HUES6 (cell line): Measurements from ENCODE around the gene SMIM30.
"Not testable (repeated sequence)": the region's sequence is repeated elsewhere in the genome, so short reads cannot be mapped to it uniquely, and the experiment has no call there.

Experiments used
- H3K27ac ChIP-seq: 2 replicates; pipeline ENCODE4 v1.7.0; 2013; ENCODE audit warnings: low read depth, mild to moderate bottlenecking, low read length, inconsistent platforms
- H3K27me3 ChIP-seq: 2 replicates; pipeline ENCODE4 v1.6.1; 2013; ENCODE audit warnings: low read length; ENCODE audit not compliant: control insufficient read depth, insufficient read depth
- H3K36me3 ChIP-seq: 2 replicates; pipeline ENCODE4 v1.6.1; 2013; ENCODE audit warnings: low read length; ENCODE audit not compliant: control insufficient read depth, insufficient read depth
- H3K4me1 ChIP-seq: 2 replicates; pipeline ENCODE4 v1.6.1; 2013; ENCODE audit warnings: low read length; ENCODE audit not compliant: control insufficient read depth, insufficient read depth
- H3K4me3 ChIP-seq: 2 replicates; pipeline ENCODE4 v1.5.1; 2013; ENCODE audit warnings: low read depth, low read length
- H3K9ac ChIP-seq: one replicate; pipeline ENCODE4 v1.6.1; 2013; ENCODE audit warnings: mild to moderate bottlenecking, low read length
- H3K9me3 ChIP-seq: 2 replicates; pipeline ENCODE4 v1.6.1; 2013; ENCODE audit warnings: low read depth, low read length; ENCODE audit not compliant: control insufficient read depth, insufficient read depth

The SMIM30 gene

DNA sequence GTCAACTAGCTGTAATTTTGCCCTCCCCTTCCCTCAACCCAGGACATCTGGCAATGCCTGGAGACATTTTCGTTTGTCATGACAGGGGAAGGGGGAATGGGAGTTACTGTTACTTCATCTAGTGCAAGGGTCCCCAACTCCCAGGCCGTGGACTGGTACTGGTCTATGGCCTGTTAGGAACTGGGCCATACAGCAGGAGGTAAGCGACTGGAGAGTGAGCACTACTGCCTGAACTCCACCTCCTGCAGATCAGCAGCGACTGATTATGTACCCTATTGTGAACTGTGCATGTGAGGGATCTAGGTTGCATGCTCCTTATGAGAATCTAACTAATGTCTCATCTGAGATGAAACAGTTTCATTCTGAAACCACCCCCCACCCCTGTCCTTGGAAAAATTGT lies 22.6 kb upstream of the SMIM30 start:
- Histone ChIP-seq H3K36me3 (no peaks in the 10 kb centered on the region), H3K9ac (no peak overlapping the region), H3K27ac (no peak overlapping the region), H3K9me3 (no peaks in the 10 kb centered on the region), H3K4me3 (no peak overlapping the region), H3K4me1 (0 out of 2 replicates have a peak, but pooled peaks cover 2% of the 10 kb centered on the region), H3K27me3 (no peaks in the 10 kb centered on the region)

DNA sequence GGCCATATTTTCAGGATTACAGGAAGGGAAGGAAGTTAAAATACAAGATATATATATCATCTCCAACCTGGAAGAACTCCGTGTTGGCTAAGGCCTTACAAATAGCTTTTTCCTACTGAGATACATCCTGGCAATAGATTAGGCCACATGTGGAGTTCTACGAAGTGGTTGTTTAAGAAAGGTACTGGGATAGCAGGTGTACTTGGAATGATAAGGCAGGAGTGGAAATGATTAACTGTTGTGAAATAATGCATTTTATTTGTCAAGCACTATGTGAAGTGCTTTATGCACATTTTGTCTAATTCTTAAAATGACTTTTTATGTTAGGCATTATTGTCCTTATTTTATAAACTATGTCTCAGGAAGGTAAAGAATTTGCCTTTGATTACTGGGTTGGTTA lies 18.9 kb upstream of the SMIM30 start:
- Histone ChIP-seq H3K27ac (no peak overlapping the region), H3K4me3 (no peak overlapping the region), H3K36me3 (no peaks in the 10 kb centered on the region), H3K27me3 (no peaks in the 10 kb centered on the region), H3K9me3 (no peaks in the 10 kb centered on the region), H3K9ac (no peak overlapping the region), H3K4me1 (no peaks in the 10 kb centered on the region)

DNA sequence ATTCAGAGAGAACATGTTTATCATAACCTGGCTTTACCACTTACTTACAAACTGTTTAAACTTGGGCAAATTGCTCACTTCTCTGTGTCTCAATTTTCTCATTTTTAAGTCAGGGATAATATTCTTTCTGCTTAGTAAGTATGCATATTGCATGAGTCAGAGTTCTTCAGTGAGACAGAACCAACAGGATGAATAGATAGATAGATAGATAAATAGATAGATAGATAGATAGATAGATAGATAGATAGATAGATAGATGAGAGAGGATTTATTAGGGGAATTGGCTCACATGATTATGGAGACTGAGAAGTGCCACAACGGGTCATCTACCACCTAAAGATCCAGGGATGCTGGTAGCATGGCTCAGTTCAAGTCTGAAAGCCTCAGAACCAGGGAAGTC lies 15.7 kb upstream of the SMIM30 start:
- Histone ChIP-seq H3K27ac (no peak overlapping the region), H3K36me3 (no peaks in the 10 kb centered on the region), H3K4me3 (no peak overlapping the region), H3K9ac (no peak overlapping the region), H3K9me3 (no peaks in the 10 kb centered on the region), H3K4me1 (no peaks in the 10 kb centered on the region), H3K27me3 (no peaks in the 10 kb centered on the region)

DNA sequence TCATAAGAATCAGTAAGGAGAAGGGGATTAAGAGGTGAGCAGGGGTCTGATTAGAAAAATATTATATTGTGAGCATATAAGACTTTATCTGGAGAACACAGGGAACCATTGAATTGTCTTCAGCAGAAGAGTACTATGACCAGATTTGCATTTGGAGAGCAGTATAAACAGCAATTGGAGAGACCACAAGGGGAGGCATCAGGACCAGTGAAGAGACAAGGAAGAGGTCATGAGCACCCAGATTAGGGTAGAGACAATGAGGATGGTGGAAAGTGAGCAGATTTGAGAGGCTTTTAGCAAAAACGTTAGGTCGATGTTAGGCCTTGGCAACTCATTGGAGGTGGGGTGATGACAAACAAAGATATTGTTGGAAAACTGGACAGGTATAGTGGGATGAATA lies 13.0 kb upstream of the SMIM30 start:
- Histone ChIP-seq H3K27me3 (no peaks in the 10 kb centered on the region), H3K36me3 (no peaks in the 10 kb centered on the region), H3K4me1 (no peaks in the 10 kb centered on the region), H3K9me3 (no peaks in the 10 kb centered on the region), H3K9ac (no peak overlapping the region), H3K4me3 (no peak overlapping the region), H3K27ac (no peak overlapping the region)

DNA sequence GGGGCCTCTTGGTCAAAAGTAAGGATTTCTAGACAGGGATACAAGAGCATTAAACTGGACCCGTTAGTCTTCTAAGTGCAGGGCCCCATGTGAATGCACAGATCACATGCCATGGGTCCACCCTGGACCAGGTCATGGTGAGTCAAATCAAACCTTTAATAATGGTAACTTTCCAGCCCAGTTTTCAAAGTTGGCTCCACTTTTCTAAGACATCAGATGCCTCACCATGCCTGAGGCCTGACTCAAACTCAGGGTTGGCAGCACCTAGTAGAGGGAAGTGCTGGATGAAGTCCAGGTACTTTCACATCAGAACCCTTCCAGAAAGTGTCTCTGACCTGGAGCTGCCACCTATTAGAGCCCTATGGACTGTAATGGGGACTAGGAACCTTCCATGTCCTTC lies 9.7 kb upstream of the SMIM30 start:
- Histone ChIP-seq H3K9me3 (no peaks in the 10 kb centered on the region), H3K27me3 (no peaks in the 10 kb centered on the region), H3K36me3 (no peaks in the 10 kb centered on the region), H3K4me1 (no peaks in the 10 kb centered on the region), H3K4me3 (no peak overlapping the region), H3K9ac (no peak overlapping the region), H3K27ac (no peak overlapping the region)

DNA sequence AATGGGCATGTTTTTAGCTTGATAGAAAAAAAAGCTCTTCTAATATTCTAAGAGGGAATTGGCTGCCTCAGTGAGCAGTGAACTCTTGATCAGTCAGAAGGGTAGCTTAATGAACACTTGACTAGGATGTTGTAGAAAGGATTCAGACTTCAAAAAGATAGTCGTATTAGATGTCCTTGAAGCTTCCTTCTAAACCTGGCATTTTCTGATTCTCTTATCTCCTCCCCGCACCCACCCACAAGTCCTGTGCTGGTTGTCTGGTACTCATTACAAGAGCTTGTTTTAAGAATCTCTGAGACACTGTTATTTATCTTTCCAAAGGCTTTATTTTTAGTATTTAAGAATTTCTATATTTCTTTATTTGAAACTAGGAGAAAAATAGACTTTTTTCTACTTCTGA lies 7.4 kb upstream of the SMIM30 start:
- Histone ChIP-seq H3K9ac (no peak overlapping the region), H3K4me1 (no peaks in the 10 kb centered on the region)

DNA sequence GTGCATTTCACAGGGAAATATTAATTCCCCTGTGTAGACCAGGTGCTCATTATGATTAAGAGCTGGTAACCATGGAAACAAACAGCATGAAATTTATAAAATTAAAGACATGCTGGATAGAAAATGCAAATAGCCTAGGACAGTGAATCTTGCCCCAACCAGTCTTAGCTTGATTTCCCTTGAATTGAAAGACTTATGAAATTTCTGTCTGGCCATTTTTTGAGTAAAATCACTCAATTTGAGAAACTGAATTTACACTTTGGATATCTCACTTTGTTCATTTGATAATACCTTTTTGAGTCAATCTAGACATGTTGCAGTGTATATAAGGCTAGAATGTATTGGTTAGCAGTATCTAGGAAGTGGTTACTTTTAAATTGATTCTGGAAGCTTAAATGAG lies 4.4 kb upstream of the SMIM30 start:
- Histone ChIP-seq H3K4me3 (no peak overlapping the region), H3K27ac (no peak overlapping the region)

More for the DNA sequence above, 7.4 kb upstream of the SMIM30 start:
- Histone ChIP-seq H3K27ac (no peak overlapping the region), H3K27me3 (no peaks in the 10 kb centered on the region), H3K9me3 (no peaks in the 10 kb centered on the region), H3K36me3 (no peaks in the 10 kb centered on the region), H3K4me3 (no peak overlapping the region)

DNA sequence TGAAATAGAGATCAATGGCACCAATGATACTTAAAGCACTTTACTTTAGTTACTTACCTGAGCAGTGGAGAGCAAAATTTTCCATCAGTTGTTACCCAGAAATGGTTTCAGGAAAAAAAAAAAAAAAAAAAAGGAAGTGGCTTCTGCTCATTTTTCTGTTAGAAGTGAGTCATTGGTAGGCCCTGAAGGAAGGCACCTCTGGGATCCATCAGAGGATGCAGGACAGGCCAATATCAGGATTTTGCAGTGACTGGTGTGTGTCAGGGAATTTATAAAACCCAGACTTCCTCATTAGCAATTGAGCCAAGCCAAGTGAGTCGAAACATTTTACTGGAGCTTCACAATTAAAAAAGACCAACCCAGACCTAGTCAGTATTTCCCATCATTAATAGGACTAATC lies 2.3 kb upstream of the SMIM30 start:
- no peaks in the 10 kb centered on the region for H3K27me3 ChIP-seq
- H3K36me3 ChIP-seq, result peaks cover 12% of the 10 kb centered on the region
- H3K9ac ChIP-seq, result no peak overlapping the region
- no peaks in the 10 kb centered on the region for H3K9me3 ChIP-seq
- peaks cover 2% of the 10 kb centered on the region; the same call in 1 of the 2 replicates for H3K4me1 ChIP-seq
- H3K27ac ChIP-seq, result no peak overlapping the region
- H3K4me3 ChIP-seq, result no peak overlapping the region

More for the DNA sequence above, 4.4 kb upstream of the SMIM30 start:
- Histone ChIP-seq H3K27me3 (no peaks in the 10 kb centered on the region), H3K4me1 (no peaks in the 10 kb centered on the region), H3K36me3 (no peaks in the 10 kb centered on the region), H3K9me3 (no peaks in the 10 kb centered on the region), H3K9ac (no peak overlapping the region)

DNA sequence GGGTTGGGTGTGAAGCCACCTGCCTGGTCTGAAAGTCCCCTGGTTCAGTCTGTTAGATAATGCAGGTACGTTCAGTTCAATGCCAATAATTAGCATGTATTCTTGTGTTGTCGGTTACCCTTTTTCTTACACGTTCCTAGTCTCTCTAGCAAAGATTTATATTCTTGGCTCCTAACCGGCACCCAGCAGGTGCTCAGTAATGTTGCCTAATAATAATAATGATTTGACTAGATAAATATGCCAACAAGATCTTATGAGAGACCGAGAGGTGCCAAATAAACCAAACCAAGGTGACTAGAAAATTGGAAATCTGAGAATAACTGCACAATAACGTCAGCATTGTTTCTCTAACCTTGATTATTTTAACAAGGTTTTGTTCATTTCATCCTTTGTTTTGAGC lies 1.1 kb upstream of the SMIM30 start:
- no peaks in the 10 kb centered on the region for H3K27me3 ChIP-seq
- no peak overlapping the region for H3K9ac ChIP-seq
- H3K36me3 ChIP-seq, result peaks cover 16% of the 10 kb centered on the region
- H3K27ac ChIP-seq, result no peak overlapping the region
- no peaks in the 10 kb centered on the region for H3K9me3 ChIP-seq
- peaks cover 2% of the 10 kb centered on the region; the same call in 1 of the 2 replicates for H3K4me1 ChIP-seq
- no peak overlapping the region for H3K4me3 ChIP-seq

DNA sequence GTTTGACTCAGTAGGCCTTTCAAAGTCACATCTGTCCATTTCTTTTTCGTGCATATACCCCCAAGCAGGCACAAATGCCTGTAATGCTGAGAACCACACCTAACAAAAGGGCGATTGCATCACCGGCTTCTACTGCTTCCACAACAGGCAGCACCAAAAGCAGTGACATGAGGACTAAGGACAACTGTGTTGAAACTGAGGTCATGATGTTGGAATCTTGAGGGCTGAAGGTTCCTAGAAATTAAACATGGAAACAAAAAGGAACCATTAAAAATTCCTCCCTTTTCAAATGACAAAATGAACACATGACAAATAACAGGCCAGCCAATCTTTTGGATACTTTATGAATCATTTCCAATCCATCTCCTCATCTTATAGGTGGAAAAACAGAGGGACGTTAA lies 980 bp downstream of the SMIM30 start:
- H3K4me1 ChIP-seq, H3K27me3 ChIP-seq, H3K27ac ChIP-seq, H3K9me3 ChIP-seq: not testable (repeated sequence)
- H3K4me3 ChIP-seq, result peak overlapping the region; percentile 81
- peak overlapping the region; percentile 9 for H3K9ac ChIP-seq
- H3K36me3 ChIP-seq, result peaks cover 18% of the 10 kb centered on the region

DNA sequence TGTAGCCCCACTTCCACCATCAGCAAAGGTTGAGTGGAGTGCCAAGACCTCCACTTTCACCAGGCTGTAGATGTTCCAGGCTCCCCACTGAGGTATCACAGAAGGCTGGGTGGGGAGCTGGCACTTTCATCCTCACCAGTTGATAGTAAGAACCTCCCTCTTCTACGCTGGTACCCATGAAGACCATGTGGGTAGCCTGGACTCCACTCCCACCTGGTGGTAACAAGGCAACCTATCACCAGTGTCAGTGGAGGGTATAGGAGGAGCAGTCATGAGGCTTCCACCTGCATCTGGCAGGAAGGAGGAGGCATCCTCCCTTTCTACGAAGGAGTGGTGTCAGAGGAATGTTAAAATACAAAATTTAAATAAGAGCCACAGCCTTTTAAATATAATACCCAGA lies 4.4 kb downstream of the SMIM30 start:
- H3K4me1 ChIP-seq, result peaks cover 2% of the 10 kb centered on the region; the same call in 1 of the 2 replicates

DNA sequence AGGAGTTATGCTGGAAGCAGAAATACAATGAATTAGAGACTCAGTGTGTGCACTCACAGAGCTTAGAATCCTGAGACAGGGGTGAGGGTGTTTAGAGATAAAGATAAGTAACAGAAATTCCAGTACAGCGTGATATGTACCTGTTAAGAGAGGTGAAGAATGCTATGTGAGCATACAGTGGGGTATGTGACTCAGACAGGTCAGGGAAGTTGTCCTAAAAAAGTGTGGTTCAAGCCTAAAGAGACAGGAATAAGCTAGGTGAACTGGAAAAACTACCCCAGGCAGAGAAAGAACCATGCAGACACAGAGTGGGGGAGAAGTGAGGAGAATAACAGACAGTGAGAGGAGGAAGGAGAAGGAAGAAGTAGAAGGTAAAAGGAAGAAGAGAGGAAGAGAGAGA lies 8.6 kb downstream of the SMIM30 start:
- no peak overlapping the region for H3K4me3 ChIP-seq
- H3K4me1 ChIP-seq, result no peaks in the 10 kb centered on the region
- H3K36me3 ChIP-seq, result 0 out of 2 replicates have a peak, but pooled peaks cover 3% of the 10 kb centered on the region
- no peak overlapping the region for H3K9ac ChIP-seq
- H3K9me3 ChIP-seq, result no peaks in the 10 kb centered on the region
- no peak overlapping the region for H3K27ac ChIP-seq
- no peaks in the 10 kb centered on the region for H3K27me3 ChIP-seq

More for the DNA sequence above, 4.4 kb downstream of the SMIM30 start:
- H3K27ac ChIP-seq, result no peak overlapping the region
- no peak overlapping the region for H3K4me3 ChIP-seq
- peaks cover 18% of the 10 kb centered on the region for H3K36me3 ChIP-seq
- H3K27me3 ChIP-seq, result no peaks in the 10 kb centered on the region
- H3K9ac ChIP-seq, result no peak overlapping the region
- no peaks in the 10 kb centered on the region for H3K9me3 ChIP-seq
